ENCODE measurements around the gene SYCP2.

Gene SYCP2

GRCh38 chr20:59873409-59873808 lies 60.0 kb downstream of the SYCP2 start:
- DNase-seq (ENCODE audit: low spot score), result no peak
- H3K27ac ChIP-seq, result no peak overlapping the region
- ChIA-PET POLR2A (ENCODE audit: low non-redundant PET) (no interaction called here), CTCF (interaction anchor here (0.8 kb wide), 1 partner anchor 90 kb away, joined by 3 read pairs; no protein-coding TSS in a partner anchor)
- TF ChIP-seq CTCF (conservative IDR thresholded peaks at IDR 0.05; ENCODE audit: low read depth), result no peak

DNA sequence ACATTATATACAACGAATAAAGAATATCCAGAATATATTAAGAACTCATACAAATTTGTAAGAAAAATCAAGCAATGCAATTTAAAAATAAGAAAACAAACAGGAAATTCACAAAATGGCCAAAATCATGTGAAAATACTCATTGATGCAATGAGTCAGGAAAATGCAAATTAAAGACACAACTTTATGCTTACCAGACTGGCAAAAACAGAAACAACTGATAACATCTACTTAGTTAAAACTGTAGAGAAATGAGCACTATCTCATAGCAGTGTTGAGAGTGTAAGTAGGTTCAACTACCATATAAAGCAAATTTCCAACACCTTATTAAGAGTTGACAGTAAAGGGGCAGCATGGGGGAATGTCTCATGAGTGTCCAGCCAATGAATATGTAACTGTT lies 62.3 kb downstream of the SYCP2 start:
- no peak for DNase-seq (ENCODE audit: low spot score)
- POLR2A ChIA-PET (ENCODE audit: low non-redundant PET), result no interaction called here
- CTCF ChIA-PET, result no interaction called here

DNA sequence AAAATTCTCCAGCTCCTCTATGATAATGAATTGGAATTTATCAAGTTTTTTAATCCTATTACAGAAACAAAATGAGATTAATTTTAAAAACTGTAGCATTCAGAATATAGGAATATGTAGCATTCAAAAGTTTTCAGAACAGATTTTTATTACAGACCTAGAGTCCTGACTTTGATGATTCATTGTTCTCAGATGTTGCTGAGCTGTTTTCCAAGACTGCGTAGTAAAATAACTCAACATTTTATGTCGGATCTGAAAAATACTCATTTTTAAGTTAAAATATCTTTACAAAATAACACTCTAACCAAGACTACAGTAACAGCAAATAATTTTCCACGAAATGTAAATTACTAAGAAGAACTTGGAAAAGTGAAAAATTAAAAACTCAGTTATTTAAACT lies 67.1 kb downstream of the SYCP2 start:
- no peak for TF ChIP-seq CTCF (conservative IDR thresholded peaks at IDR 0.05; ENCODE audit: low read depth)
- CTCF ChIA-PET, result interaction anchor here (0.5 to 1.0 kb wide), 2 partner anchors 15 to 16 kb away, joined by 3 to 4 read pairs; no protein-coding TSS in a partner anchor
- DNase-seq (ENCODE audit: low spot score), result no peak
- POLR2A ChIA-PET (ENCODE audit: low non-redundant PET), result no interaction called here
- H3K27ac ChIP-seq, result no peak overlapping the region

More for the DNA sequence above, 62.3 kb downstream of the SYCP2 start:
- TF ChIP-seq CTCF (conservative IDR thresholded peaks at IDR 0.05; ENCODE audit: low read depth), result no peak
- H3K27ac ChIP-seq, result no peak overlapping the region

GRCh38 chr20:59864726-59865125 lies 68.7 kb downstream of the SYCP2 start:
- DNase-seq (ENCODE audit: low spot score), result no peak
- no peak overlapping the region for H3K27ac ChIP-seq
- ChIA-PET POLR2A (ENCODE audit: low non-redundant PET) (no interaction called here), CTCF (no interaction called here)
- no peak for TF ChIP-seq CTCF (conservative IDR thresholded peaks at IDR 0.05; ENCODE audit: low read depth)

DNA sequence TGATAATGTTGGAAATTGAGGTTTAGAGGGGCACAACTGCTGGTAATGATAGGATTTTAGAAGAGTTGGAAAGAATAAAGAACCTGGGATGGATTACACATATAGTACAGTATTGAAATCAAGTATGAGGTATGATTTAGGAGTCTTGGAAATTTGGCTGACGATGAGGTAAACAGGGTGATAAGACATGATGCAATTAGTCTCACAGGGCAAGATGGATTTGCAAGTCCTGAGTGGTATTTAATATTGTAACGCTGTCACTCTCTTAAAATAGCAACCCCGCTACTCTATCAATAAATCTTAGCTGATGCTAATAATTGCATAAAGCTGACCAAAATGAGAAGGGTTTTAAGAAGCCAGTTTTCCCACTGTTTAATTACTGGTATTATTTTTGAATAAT lies 70.4 kb downstream of the SYCP2 start:
- CTCF ChIA-PET, result no interaction called here

GRCh38 chr20:59861401-59861800 lies 72.0 kb downstream of the SYCP2 start:
- ChIA-PET POLR2A (ENCODE audit: low non-redundant PET) (no interaction called here), CTCF (no interaction called here)
- DNase-seq (ENCODE audit: low spot score), result no peak
- TF ChIP-seq CTCF (conservative IDR thresholded peaks at IDR 0.05; ENCODE audit: low read depth), result no peak
- H3K27ac ChIP-seq, result no peak overlapping the region

More for the DNA sequence above, 70.4 kb downstream of the SYCP2 start:
- TF ChIP-seq CTCF (conservative IDR thresholded peaks at IDR 0.05; ENCODE audit: low read depth), result no peak
- H3K27ac ChIP-seq, result no peak overlapping the region
- POLR2A ChIA-PET (ENCODE audit: low non-redundant PET), result no interaction called here
- DNase-seq (ENCODE audit: low spot score), result no peak

DNA sequence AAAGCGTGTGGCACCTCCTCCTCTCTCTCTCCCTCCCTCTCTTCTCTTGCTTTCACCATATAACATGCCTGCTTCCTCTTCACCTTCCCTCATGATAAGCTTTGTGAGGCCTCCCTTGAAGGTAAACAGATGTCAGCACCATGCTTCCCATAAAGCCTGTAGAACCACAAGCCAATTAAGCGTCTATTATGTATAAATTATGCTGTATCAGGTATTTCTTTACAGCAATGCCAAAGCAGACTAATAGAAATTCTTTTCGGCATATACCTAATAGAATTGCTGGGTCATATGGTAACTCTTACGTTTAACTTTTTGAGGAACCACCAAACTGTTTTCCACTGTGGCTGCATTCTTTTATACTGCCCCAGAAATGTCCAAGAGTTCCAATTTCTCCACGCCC lies 75.0 kb downstream of the SYCP2 start:
- no peak overlapping the region for H3K27ac ChIP-seq
- ChIA-PET POLR2A (ENCODE audit: low non-redundant PET) (no interaction called here), CTCF (interaction anchor here (0.6 to 1.0 kb wide), 2 partner anchors 8 to 17 kb away, joined by 3 read pairs; no protein-coding TSS in a partner anchor)
- TF ChIP-seq CTCF (conservative IDR thresholded peaks at IDR 0.05; ENCODE audit: low read depth), result no peak
- DNase-seq (ENCODE audit: low spot score), result no peak

Data from RWPE1 (cell line).